ENCODE results near the gene LRRC32.

DNA sequence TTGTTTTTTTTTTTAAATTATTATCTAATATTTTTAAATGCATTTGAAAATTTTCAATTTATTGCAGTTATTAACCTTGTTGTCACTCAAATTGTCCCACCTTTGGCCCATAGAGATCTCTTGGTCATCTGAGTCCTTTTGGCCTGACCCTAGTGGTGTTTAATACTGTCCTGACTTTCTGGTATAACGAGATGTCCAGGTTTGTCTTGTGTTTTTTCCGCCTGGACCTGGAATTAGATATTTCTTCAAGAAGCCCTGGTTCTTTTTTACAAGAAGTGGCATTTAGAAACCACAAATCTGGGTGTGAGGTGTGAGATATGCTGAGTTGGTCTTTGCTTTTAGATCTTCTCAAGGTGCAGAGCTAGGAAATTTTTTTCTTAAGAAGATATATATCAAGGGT, 38.1 kb downstream of the LRRC32 start:
- TF ChIP-seq, protein P1, sequence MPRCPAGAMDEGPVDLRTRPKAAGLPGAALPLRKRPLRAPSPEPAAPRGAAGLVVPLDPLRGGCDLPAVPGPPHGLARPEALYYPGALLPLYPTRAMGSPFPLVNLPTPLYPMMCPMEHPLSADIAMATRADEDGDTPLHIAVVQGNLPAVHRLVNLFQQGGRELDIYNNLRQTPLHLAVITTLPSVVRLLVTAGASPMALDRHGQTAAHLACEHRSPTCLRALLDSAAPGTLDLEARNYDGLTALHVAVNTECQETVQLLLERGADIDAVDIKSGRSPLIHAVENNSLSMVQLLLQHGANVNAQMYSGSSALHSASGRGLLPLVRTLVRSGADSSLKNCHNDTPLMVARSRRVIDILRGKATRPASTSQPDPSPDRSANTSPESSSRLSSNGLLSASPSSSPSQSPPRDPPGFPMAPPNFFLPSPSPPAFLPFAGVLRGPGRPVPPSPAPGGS (IDR thresholded peaks at IDR 0.05; ENCODE audit: borderline replicate concordance, insufficient read depth, low read depth, low read length, poor library complexity, severe bottlenecking): no peak
- TF ChIP-seq, protein P2, sequence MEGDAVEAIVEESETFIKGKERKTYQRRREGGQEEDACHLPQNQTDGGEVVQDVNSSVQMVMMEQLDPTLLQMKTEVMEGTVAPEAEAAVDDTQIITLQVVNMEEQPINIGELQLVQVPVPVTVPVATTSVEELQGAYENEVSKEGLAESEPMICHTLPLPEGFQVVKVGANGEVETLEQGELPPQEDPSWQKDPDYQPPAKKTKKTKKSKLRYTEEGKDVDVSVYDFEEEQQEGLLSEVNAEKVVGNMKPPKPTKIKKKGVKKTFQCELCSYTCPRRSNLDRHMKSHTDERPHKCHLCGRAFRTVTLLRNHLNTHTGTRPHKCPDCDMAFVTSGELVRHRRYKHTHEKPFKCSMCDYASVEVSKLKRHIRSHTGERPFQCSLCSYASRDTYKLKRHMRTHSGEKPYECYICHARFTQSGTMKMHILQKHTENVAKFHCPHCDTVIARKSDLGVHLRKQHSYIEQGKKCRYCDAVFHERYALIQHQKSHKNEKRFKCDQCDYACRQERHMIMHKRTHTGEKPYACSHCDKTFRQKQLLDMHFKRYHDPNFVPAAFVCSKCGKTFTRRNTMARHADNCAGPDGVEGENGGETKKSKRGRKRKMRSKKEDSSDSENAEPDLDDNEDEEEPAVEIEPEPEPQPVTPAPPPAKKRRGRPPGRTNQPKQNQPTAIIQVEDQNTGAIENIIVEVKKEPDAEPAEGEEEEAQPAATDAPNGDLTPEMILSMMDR (IDR thresholded peaks at IDR 0.05 in 2 of 3, conservative IDR thresholded peaks at IDR 0.05 in 1 of 3; ENCODE audit: control insufficient read depth in 2 of 3, extremely low read depth in 1 of 3, insufficient read depth in 1 of 3, low read depth in 3 of 3, low read length in 3 of 3): no peak
- TF ChIP-seq, protein P3, sequence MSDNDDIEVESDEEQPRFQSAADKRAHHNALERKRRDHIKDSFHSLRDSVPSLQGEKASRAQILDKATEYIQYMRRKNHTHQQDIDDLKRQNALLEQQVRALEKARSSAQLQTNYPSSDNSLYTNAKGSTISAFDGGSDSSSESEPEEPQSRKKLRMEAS (IDR thresholded peaks at IDR 0.05; ENCODE audit: low read depth, low read length): no peak
- TF ChIP-seq FOS (IDR thresholded peaks at IDR 0.05; ENCODE audit: borderline replicate concordance, extremely low read depth, insufficient read length) (no peak), NR2F1 (conservative IDR thresholded peaks at IDR 0.05) (no peak), EZH2 (IDR thresholded peaks at IDR 0.05; ENCODE audit: borderline replicate concordance, control insufficient read depth, low read depth, low read length) (no peak), RFX5 (IDR thresholded peaks at IDR 0.05; ENCODE audit: low read depth, low read length) (no peak), JUND (IDR thresholded peaks at IDR 0.05; ENCODE audit: low read depth, low read length) (no peak), SP1 (IDR thresholded peaks at IDR 0.05; ENCODE audit: low read depth, low read length) (no peak), CREM (IDR thresholded peaks at IDR 0.05; ENCODE audit: low read depth) (no peak), MYC (IDR thresholded peaks at IDR 0.05; ENCODE audit: insufficient read depth, insufficient read length, insufficient replicate concordance, low read length, severe bottlenecking) (no peak), TBL1XR1 (IDR thresholded peaks at IDR 0.05; ENCODE audit: low read depth, low read length) (no peak)
- TF ChIP-seq, protein P4, sequence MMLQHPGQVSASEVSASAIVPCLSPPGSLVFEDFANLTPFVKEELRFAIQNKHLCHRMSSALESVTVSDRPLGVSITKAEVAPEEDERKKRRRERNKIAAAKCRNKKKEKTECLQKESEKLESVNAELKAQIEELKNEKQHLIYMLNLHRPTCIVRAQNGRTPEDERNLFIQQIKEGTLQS (IDR thresholded peaks at IDR 0.05; ENCODE audit: borderline replicate concordance, extremely low read depth, low read depth, low read length): no peak
